T-helper 1 cell treated with Interleukin-12 subunit alpha and Interleukin-12 subunit beta and Interleukin-4 antibody, amounts not matched to agents 30 ng/mL and 1 ng/mL, for 36 hours (primary cell): ENCODE data around the gene TANC1. TPM values are rescaled to one million over a fixed set of nuclear protein-coding genes. Genes with fewer than 3 reads are reported as not detected.

ENCODE experiments used
- intact Hi-C: fragments of 100-400 bp; cut with micrococcal nuclease; formaldehyde crosslinking; loops from one replicate; pipeline ENCODE4 v1.15.1; 2024
- total RNA-seq: library from RNA; stranded (reverse); gene quantifications from 2 replicates; pipeline ENCODE4 v1.2.3, GENCODE V29; 2022

The TANC1 gene
- total RNA-seq, 1 donor from 2014 or later, result 0.64 TPM

- intact Hi-C loops, result no loop called here
Observed at GRCh38 chr2:159246325-159246988, 278.0 kb downstream of the TANC1 start.

GRCh38 chr2:159249990-159250715 is 281.7 kb downstream of the TANC1 start:
- intact Hi-C loops, result loop anchor here (5.0 kb wide), 1 partner anchor 202 kb away; no protein-coding TSS in a partner anchor

GRCh38 chr2:159251296-159252173 is 283.1 kb downstream of the TANC1 start:
- intact Hi-C loops, result loop anchor here (5.0 kb wide), 1 partner anchor 201 kb away; no protein-coding TSS in a partner anchor

- intact Hi-C loops, result loop anchor here (5.0 kb wide), 1 partner anchor 199 kb away; no protein-coding TSS in a partner anchor
Observed at GRCh38 chr2:159252905-159253304, 284.5 kb downstream of the TANC1 start.

- intact Hi-C loops, result no loop called here
Observed at GRCh38 chr2:159256159-159256558, 287.7 kb downstream of the TANC1 start.

GRCh38 chr2:159262226-159262625 is 293.8 kb downstream of the TANC1 start:
- intact Hi-C loops, result no loop called here

GRCh38 chr2:159262904-159263303 is 294.5 kb downstream of the TANC1 start:
- intact Hi-C loops, result no loop called here

GRCh38 chr2:159265171-159265576 is 296.7 kb downstream of the TANC1 start:
- intact Hi-C loops, result no loop called here

- intact Hi-C loops, result no loop called here
Observed at GRCh38 chr2:159266554-159266953, 298.1 kb downstream of the TANC1 start.

GRCh38 chr2:159267921-159268320 is 299.5 kb downstream of the TANC1 start:
- intact Hi-C loops, result no loop called here

GRCh38 chr2:159270744-159271379 is 302.4 kb downstream of the TANC1 start:
- intact Hi-C loops, result no loop called here

- intact Hi-C loops, result no loop called here
Observed at GRCh38 chr2:159272156-159272555, 303.7 kb downstream of the TANC1 start.

GRCh38 chr2:159275111-159275510 is 306.7 kb downstream of the TANC1 start:
- intact Hi-C loops, result no loop called here

- intact Hi-C loops, result loop anchor here (10.0 kb wide), 1 partner anchor 1885 kb away; the partner anchor contains the start of gene TANK
Observed at GRCh38 chr2:159279700-159280099, 311.3 kb downstream of the TANC1 start.

GRCh38 chr2:159281002-159281401 is 312.6 kb downstream of the TANC1 start:
- intact Hi-C loops, result loop anchor here (10.0 kb wide), 1 partner anchor 1884 kb away; the partner anchor contains the start of gene TANK

Other genes with a start within 250 kb of the TANC1 start
- gene DAPL1, start 173.3 kb upstream of the TANC1 start, total RNA-seq, result not detected in 2 replicates